RWPE1 (cell line): ENCODE data around the gene CTNS.

ENCODE experiments used
- CTCF ChIA-PET: fragments of 350-600 bp; sonication (Branson Sonifier 250); formaldehyde crosslinking; extraction: SDS; loops from one replicate; lab custom pipeline; 2021; lab: Yijun Ruan, JAX
- POLR2A ChIA-PET: fragments of 400-600 bp; formaldehyde crosslinking; extraction: SDS; loops from one replicate; lab custom pipeline; 2020; ENCODE audit warnings: antibody characterized with exemption; ENCODE audit not compliant: low non-redundant PET; lab: Yijun Ruan, JAX
- DNase-seq: peaks from one replicate; pipeline ENCODE4 v3.0.0; 2012; ENCODE audit warnings: low spot score
- H3K27ac ChIP-seq: fragments of 450-650 bp; 2 replicates; pipeline ENCODE4 v1.5.1; 2017
- TF ChIP-seq, protein P1 (sequence below): fragments of 450-650 bp; conservative IDR thresholded peaks from 2 replicates; pipeline ENCODE4 v1.5.1; 2017; ENCODE audit warnings: low read depth, mild to moderate bottlenecking

The CTNS gene

DNA sequence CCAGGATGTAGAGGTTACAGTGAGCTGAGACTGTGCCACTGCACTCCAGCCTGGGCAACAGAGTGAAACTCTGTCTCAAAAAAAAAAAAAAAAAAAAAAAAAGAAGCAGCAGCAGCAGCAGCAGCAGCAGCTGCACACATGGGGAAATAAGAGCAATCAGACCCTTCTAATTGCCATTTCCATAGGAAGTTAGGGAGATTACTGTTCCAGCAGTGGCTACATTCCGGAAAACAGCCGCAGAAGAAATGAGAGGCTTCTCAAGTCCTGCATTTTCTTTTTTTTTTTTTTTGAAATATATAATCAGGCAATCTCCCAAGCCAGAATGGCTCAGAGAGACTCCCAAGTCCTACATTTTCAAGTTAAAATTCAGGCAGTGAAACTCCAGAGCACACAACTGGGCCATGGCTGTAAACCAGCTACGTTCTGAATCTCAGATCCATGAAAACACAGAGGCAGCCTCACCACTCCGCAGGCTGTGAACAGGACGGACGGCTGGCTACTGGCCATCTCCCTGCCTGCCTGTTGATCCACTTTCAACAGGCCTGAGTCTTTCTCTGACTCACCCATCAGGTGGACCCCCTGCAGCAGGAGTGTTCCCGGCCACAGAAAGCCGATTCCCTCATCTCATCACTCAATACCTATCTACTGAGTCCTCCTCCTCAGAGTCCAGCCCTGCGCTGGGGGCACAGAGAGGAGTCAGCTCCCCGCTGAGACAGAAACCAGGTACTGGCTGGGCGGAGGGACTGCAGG, 42.3 kb upstream of the CTNS start:
- no peak for DNase-seq
- TF ChIP-seq, protein P1, sequence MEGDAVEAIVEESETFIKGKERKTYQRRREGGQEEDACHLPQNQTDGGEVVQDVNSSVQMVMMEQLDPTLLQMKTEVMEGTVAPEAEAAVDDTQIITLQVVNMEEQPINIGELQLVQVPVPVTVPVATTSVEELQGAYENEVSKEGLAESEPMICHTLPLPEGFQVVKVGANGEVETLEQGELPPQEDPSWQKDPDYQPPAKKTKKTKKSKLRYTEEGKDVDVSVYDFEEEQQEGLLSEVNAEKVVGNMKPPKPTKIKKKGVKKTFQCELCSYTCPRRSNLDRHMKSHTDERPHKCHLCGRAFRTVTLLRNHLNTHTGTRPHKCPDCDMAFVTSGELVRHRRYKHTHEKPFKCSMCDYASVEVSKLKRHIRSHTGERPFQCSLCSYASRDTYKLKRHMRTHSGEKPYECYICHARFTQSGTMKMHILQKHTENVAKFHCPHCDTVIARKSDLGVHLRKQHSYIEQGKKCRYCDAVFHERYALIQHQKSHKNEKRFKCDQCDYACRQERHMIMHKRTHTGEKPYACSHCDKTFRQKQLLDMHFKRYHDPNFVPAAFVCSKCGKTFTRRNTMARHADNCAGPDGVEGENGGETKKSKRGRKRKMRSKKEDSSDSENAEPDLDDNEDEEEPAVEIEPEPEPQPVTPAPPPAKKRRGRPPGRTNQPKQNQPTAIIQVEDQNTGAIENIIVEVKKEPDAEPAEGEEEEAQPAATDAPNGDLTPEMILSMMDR: no peak
- POLR2A ChIA-PET: no interaction called here
- no peak overlapping the region for H3K27ac ChIP-seq
- CTCF ChIA-PET: interaction anchor here (0.6 kb wide), 2 partner anchors 40 kb away, joined by 3 to 4 read pairs; no protein-coding TSS in a partner anchor

DNA sequence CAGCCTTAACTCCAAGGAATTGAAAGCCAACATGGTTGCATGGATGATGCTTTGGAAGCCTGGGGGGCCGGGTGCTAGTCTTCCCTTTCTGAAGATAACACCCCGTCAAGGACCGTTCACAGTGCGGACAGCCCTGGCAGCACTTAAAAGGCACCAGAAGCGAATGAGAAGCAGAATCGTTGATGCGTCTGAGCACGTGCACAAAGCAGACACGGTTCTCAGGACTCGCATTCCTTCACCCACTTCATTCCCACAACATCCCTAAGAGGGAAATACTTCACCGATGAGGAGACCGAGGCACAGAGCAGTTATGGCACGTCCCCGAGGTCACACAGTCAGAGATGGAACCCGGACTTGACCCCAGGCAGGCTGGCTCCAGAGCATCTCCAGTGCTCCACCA, 41.6 kb upstream of the CTNS start:
- TF ChIP-seq, protein P1: no peak
- CTCF ChIA-PET: no interaction called here
- no peak overlapping the region for H3K27ac ChIP-seq
- POLR2A ChIA-PET: no interaction called here
- no peak for DNase-seq

DNA sequence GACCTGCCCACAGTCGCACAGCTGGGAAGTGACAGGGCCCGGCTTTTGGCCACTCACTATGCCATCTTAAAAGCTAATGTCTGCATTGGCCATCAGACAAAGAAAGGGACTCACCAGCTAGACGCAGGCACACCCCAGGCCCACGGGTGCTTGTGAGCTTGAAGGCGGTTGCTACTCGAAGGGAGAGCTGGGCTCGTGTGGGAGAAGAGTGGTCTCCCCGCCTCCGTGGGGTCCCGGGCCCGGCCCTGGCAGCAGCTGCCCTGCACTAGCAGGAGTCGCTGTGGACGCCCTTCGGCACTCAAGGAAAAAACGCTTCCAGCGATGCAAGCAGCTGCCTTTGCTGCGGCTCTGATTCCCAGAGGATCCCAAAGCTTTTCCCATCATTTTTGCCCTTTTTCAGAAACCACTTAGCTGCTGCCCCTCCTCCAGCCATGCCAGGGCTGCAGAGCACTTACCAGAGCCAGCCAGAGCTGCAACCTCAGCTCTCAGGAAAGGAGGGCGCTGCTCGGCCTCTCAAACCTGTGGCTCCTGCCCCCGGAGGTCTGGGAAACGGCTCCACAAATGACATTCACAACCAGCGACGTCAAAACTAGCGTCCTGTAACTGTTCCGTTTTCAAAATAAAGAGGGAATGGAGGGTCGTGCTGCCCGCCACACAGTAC, 39.6 kb upstream of the CTNS start:
- no peak for DNase-seq
- no peak overlapping the region for H3K27ac ChIP-seq
- CTCF ChIA-PET: interaction anchor here (0.6 kb wide), 1 partner anchor 71 kb away, joined by 3 read pairs; no protein-coding TSS in a partner anchor
- TF ChIP-seq, protein P1: no peak
- POLR2A ChIA-PET: no interaction called here

- ChIA-PET POLR2A (no interaction called here), CTCF (no interaction called here)
- no peak overlapping the region for H3K27ac ChIP-seq
- no peak for DNase-seq
- TF ChIP-seq, protein P1: no peak
These were observed 38.5 kb upstream of the CTNS start for GRCh38 chr17:3598078-3598477.

GRCh38 chr17:3600529-3601205, 35.9 kb upstream of the CTNS start:
- TF ChIP-seq, protein P1: no peak
- no peak for DNase-seq
- ChIA-PET POLR2A (no interaction called here), CTCF (interaction anchor here (0.9 kb wide), 1 partner anchor 27 kb away, joined by 3 read pairs; no protein-coding TSS in a partner anchor)
- H3K27ac ChIP-seq: no peak overlapping the region

- POLR2A ChIA-PET: no interaction called here
- CTCF ChIA-PET: interaction anchor here (0.6 to 0.7 kb wide), 3 partner anchors 45 to 557 kb away, joined by 3 to 4 read pairs (median 4); no protein-coding TSS in a partner anchor
These were observed 34.1 kb upstream of the CTNS start for GRCh38 chr17:3602499-3602898.

More at GRCh38 chr17:3602499-3602898, 34.1 kb upstream of the CTNS start:
- peak overlapping the region; percentile 60; the same call in 1 of the 2 replicates for H3K27ac ChIP-seq
- TF ChIP-seq, protein P1: 0 out of 2 replicates have a peak, but pooled peaks have one; percentile 17
- DNase-seq: no peak
